Esophagus (tissue), 2 donors: ENCODE results near the gene EIF4G3. TPM values are rescaled to one million over a fixed set of nuclear protein-coding genes. Genes with fewer than 3 reads are reported as not detected.

Source experiments
- H3K27ac ChIP-seq, 2 donors: one replicate each; pipeline ENCODE4 v1.5.1; 2013; ENCODE audit warnings: low read depth in 2 of 2, mild to moderate bottlenecking in 2 of 2, inconsistent platforms in 1 of 2, low read length in 1 of 2, moderate library complexity in 1 of 2
- H3K27me3 ChIP-seq, 2 donors: one replicate each; pipeline ENCODE4 v1.6.1; 2013; ENCODE audit warnings: low read length in 2 of 2, control low read depth in 1 of 2, mild to moderate bottlenecking in 1 of 2; ENCODE audit not compliant: insufficient read depth in 2 of 2, control insufficient read depth in 1 of 2
- H3K36me3 ChIP-seq, 2 donors: one replicate each; pipeline ENCODE4 v1.6.1; 2013; ENCODE audit warnings: low read length in 1 of 2; ENCODE audit not compliant: control insufficient read depth in 2 of 2, insufficient read depth in 2 of 2
- H3K4me1 ChIP-seq, 2 donors: one replicate each; pipeline ENCODE4 v1.6.1; 2013; ENCODE audit warnings: low read length in 1 of 2; ENCODE audit not compliant: control insufficient read depth in 2 of 2, insufficient read depth in 2 of 2
- H3K4me3 ChIP-seq, 2 donors: one replicate each; pipeline ENCODE4 v1.5.1; 2013; ENCODE audit warnings: low read length in 2 of 2, mild to moderate bottlenecking in 2 of 2, low read depth in 1 of 2, moderate library complexity in 1 of 2
- H3K9me3 ChIP-seq, 2 donors: one replicate each; pipeline ENCODE4 v1.6.1; 2013; ENCODE audit warnings: mild to moderate bottlenecking in 2 of 2, low read depth in 1 of 2, low read length in 1 of 2, moderate library complexity in 1 of 2; ENCODE audit not compliant: control insufficient read depth in 2 of 2, insufficient read depth in 1 of 2
- WGBS, 2 donors: extraction: QIAGEN DNeasy Blood & Tissue Kit; methylation state at CpG; one replicate each; pipeline ENCODE4 v1.1.7; 2013; 5-methylcytosine and 5-hydroxymethylcytosine counted together
- polyA plus RNA-seq, 2 donors: library from polyadenylated mRNA; stranded (reverse); fragments of 200-250 nt; gene quantifications; one replicate each; pipeline ENCODE4 v1.2.3, GENCODE V29; 2013
- donor health status: healthy with polysubstance abuse.
- donor health status: Bipolar disorder and iron deficiency.

The EIF4G3 gene
- polyA plus RNA-seq, 2 donors = 15.7 to 22.3 TPM

- Histone ChIP-seq H3K9me3 (no peaks in the 10 kb centered on the region), H3K27ac (no peak overlapping the region)
- WGBS, 2 donors = 16 to 24% methylated on average over 1 of the region's 1 CpG
These were observed 86.2 kb downstream of the EIF4G3 start for GRCh38 chr1:21090463-21090862.

DNA sequence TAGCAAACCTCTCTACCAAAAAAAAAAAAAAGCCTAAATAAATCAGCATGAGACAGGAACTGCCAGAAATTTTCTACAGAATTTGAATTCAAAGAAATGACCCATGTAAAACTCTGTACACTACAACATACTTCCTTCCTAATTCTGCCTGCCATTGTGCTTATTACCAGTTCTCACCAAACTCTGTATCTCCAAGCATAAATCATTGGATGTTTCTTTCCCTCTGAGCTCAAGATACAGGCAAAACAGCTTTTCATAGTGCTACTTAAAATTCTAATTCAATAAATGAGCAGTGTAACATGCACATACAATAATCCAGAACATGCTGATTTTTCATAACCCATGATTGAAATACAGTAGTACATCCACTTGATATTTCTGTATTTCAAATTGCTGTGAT, 87.0 kb downstream of the EIF4G3 start:
- Histone ChIP-seq H3K4me3 (no peak overlapping the region), H3K9me3 (no peaks in the 10 kb centered on the region), H3K27me3 (no peaks in the 10 kb centered on the region), H3K4me1 (no peaks in the 10 kb centered on the region), H3K36me3 (peaks cover 2 to 3% of the 10 kb centered on the region in 2 donors), H3K27ac (no peak overlapping the region)

More at GRCh38 chr1:21090463-21090862, 86.2 kb downstream of the EIF4G3 start:
- Histone ChIP-seq H3K27me3 (no peaks in the 10 kb centered on the region), H3K4me1 (no peaks in the 10 kb centered on the region), H3K36me3 (peaks cover 2 to 3% of the 10 kb centered on the region in 2 donors), H3K4me3 (no peak overlapping the region)

DNA sequence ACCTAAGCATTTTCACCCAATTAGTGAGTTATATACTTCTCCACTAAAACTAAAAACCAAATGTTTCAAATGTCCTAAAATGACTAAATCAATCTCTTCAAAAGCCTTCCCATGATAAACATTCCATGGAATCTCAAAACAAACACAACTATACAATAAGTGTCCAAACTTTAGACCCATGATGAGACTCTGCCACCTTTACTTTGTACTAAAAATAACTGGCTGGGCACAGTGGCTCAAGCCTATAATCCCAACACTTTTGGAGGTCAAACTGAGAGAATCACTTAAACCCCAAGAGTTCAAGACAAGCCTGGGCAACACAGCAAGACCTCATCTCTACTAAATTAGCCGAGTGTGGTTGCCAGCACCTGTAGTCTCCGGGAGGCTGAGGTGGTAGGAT, 87.4 kb downstream of the EIF4G3 start:
- Histone ChIP-seq H3K36me3 (peaks cover 2 to 3% of the 10 kb centered on the region in 2 donors), H3K4me1 (no peaks in the 10 kb centered on the region), H3K4me3 (no peak overlapping the region), H3K27me3 (no peaks in the 10 kb centered on the region), H3K9me3 (no peaks in the 10 kb centered on the region), H3K27ac (no peak overlapping the region)
- WGBS, 2 donors = 64 to 81% methylated on average over 2 of the region's 2 CpGs

GRCh38 chr1:21084111-21084810, 92.4 kb downstream of the EIF4G3 start:
- no peaks in the 10 kb centered on the region for H3K27me3 ChIP-seq
- no peaks in the 10 kb centered on the region for H3K4me1 ChIP-seq
- no peak overlapping the region for H3K27ac ChIP-seq
- peaks cover 2 to 3% of the 10 kb centered on the region in 2 donors for H3K36me3 ChIP-seq
- H3K4me3 ChIP-seq = no peak overlapping the region
- 47 to 51% methylated on average over 4 of the region's 4 CpGs for WGBS, 2 donors
- H3K9me3 ChIP-seq = no peaks in the 10 kb centered on the region

DNA sequence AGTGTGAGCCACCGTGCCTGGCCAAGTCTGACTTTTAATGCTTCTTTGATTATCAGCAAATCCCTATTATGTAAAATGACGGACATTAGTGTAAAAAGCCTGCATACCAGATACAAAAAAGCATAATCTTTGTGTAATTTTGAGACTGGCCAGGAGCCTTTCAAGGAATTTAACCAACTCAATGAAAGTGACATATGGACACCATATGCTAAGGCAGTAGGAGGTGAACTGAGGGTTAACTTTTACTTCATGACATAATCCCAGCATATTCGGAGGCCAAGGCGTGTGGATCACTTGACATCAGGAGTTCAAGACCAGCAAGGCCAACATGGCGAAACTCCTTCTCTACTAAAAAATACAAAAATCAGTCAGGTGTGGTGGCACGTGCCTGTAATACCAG, 94.6 kb downstream of the EIF4G3 start:
- H3K4me1 ChIP-seq = no peaks in the 10 kb centered on the region
- no peak overlapping the region for H3K27ac ChIP-seq
- no peak overlapping the region for H3K4me3 ChIP-seq
- WGBS, 2 donors = 90 to 94% methylated on average over 6 of the region's 6 CpGs
- H3K9me3 ChIP-seq = no peaks in the 10 kb centered on the region
- H3K36me3 ChIP-seq = peaks cover 2 to 3% of the 10 kb centered on the region in 2 donors
- no peaks in the 10 kb centered on the region for H3K27me3 ChIP-seq

DNA sequence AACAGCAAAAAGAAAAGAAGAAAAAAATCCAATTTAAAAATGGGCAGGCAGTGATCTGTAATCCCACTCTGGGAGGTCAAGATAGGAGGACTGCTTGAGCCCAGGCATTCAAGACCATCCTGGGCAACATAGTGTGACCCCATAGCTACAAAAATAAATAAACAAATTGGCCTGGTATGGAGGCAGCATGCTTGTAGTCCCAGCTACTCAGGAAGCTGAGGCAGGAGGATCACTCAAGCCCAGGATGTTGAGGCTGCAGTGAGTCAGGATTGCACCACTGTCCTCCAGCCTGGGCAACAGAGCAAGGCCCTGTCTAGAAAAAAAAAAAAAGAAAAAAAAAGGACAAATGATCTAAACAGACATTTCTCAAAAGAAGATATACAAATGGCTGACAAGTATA, 99.6 kb downstream of the EIF4G3 start:
- peaks cover 0 to 3% of the 10 kb centered on the region in 2 donors for H3K36me3 ChIP-seq
- no peak overlapping the region for H3K27ac ChIP-seq
- no peaks in the 10 kb centered on the region for H3K4me1 ChIP-seq
- H3K9me3 ChIP-seq = no peaks in the 10 kb centered on the region
- no peaks in the 10 kb centered on the region for H3K27me3 ChIP-seq
- no peak overlapping the region for H3K4me3 ChIP-seq

GRCh38 chr1:21072721-21073120, 104.0 kb downstream of the EIF4G3 start:
- H3K27me3 ChIP-seq = no peaks in the 10 kb centered on the region
- no peaks in the 10 kb centered on the region for H3K9me3 ChIP-seq
- H3K36me3 ChIP-seq = peaks cover 0 to 3% of the 10 kb centered on the region in 2 donors
- no peak overlapping the region for H3K27ac ChIP-seq
- no peak overlapping the region for H3K4me3 ChIP-seq
- WGBS, 2 donors = 77 to 88% methylated on average over 3 of the region's 3 CpGs
- no peaks in the 10 kb centered on the region for H3K4me1 ChIP-seq

DNA sequence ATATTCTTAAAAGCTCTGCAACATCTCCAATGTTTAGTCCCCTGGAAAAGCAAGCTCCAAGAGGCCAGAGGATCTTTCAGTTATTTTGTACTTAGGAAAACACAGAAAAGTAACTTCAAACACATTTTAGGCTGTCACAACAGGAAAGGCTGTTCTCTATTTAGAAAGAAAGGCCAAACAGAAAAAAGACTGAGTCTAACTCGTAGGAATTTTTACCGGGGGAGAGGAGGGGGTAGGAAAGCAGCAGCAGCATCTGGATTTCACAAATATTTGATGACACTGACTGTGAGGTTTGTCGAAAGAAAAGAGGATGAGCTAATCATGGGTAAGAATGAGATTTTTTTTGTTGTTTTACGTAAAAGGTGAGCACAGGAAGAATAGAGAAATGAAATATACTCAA, 107.1 kb downstream of the EIF4G3 start:
- Histone ChIP-seq H3K9me3 (no peaks in the 10 kb centered on the region), H3K4me1 (no peaks in the 10 kb centered on the region), H3K27ac (no peak overlapping the region), H3K36me3 (no peaks in the 10 kb centered on the region), H3K4me3 (no peak overlapping the region), H3K27me3 (no peaks in the 10 kb centered on the region)
- WGBS, 2 donors = 66 to 73% methylated on average over 4 of the region's 4 CpGs

GRCh38 chr1:21068937-21069336, 107.8 kb downstream of the EIF4G3 start:
- H3K4me3 ChIP-seq = no peak overlapping the region
- no peaks in the 10 kb centered on the region for H3K4me1 ChIP-seq
- no peaks in the 10 kb centered on the region for H3K9me3 ChIP-seq
- no peaks in the 10 kb centered on the region for H3K36me3 ChIP-seq
- H3K27ac ChIP-seq = no peak overlapping the region
- H3K27me3 ChIP-seq = no peaks in the 10 kb centered on the region

DNA sequence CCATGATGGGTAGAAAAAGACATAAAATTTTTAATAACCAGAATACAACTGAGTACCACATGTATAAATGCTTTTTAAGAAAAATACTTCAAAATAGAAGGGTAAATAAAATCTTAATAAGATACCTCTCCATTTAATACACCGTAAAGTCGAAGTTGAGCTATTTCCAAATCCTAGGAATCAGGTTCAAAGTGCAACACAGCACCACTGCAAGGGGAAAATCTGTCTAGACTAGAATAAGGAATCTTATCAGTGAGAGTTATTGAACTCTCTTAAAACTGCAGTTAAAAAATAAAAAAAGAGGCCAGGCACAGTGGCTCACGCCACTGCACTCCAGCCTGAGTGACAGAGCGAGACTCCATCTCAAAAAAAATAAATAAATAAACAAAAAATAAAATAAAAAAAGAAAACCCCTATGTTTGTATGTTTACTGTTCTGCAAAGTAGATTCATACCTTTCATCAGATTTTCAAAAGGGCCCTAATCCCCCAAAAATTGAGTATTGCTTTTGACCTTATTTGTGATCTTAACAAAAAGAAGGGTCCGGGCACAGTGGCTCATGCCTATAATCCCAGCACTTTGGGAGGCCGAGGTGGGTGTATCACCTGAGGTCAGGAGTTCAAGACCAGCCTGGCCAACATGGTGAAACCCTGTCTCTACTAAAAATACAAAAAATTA, 109.0 kb downstream of the EIF4G3 start:
- no peak overlapping the region for H3K27ac ChIP-seq
- no peaks in the 10 kb centered on the region for H3K4me1 ChIP-seq
- WGBS, 2 donors = 87 to 96% methylated on average over 6 of the region's 6 CpGs
- no peak overlapping the region for H3K4me3 ChIP-seq
- no peaks in the 10 kb centered on the region for H3K9me3 ChIP-seq
- no peaks in the 10 kb centered on the region for H3K27me3 ChIP-seq
- no peaks in the 10 kb centered on the region for H3K36me3 ChIP-seq
